Measurements from ENCODE around the gene ABCB8.

ABCB8 gene

DNA sequence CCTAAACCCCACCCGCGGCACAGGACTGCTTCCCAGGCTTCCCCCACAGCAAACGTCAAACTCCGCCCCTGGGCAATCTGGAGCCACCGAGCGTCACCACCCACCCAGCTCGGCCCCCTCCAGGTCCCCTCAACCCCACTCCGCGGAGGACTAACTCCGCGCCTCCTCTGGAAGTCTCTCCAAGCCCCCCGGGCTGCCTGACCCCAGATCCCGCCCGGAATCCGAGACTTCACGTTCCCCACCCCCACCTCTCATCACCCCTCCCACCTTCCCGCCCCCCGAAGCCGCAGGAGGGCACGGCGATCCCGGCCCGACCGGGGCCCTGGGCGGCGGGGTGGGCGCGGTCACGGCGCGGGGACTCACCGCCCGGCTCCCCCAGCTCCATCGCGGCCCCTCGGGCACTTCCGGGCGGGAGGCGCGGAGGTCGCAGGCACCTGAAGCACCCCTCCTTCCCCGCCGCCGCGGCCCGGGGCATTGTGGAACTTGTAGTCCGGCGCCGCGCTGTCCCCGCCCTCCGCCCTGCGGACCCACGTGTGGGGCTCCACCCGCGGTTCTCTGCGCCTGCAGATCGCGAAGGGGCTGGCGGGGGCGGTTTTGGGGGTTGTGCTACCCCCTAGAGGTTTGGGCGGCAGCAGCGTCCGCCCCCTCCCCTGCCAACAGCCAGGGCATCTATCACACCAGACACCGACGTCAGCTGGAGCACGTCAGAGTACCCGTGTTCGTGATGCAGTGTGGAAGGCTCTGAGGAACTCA is 55.0 kb downstream of the ABCB8 start, which contains the start of gene TMUB1:
TMUB1 (minus strand) TSS at position 423 of the 753 bp plus-strand sequence. CDS start 930 bp downstream, outside the sequence.
- DNase-seq: peak in 51 of 56 donors; percentile 32 to 81 (median 61)

DNA sequence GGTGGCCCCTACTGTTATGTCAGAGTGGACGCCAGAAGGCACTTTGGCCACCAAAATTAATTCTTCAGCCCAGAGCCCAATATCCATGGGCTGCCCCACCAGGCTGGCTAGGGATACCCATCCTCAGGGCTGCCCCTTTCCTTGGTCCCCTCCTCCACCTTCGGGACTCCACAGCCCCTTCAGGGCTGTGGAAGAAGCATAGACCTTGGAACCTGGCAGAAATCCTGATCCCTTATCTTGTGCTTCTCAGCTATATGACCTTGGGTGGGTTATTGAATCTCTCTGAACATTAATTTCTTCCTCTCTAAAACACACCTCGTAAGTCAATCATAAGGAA is 55.5 kb downstream of the ABCB8 start:
- DNase-seq: no peak

DNA sequence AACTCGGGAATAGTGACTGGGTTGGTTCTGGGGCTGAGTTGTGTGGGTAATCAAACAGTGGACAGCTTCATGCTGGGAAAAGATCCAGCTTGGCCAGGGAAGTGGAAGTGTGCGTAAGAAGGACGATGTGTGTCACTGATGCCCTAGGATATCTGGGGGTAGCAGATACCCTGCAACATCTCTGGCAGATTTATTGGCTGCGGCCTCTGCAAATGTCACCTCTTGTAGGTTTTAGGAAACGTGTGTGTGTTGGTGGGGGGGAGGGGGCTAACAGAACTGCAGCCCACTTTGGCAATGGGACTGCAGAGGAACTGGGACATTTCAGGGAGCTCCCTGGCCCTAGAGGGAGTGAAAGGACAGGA is 57.1 kb downstream of the ABCB8 start:
- peak in 3 of 56 donors; percentile 11 to 34 (median 27) for DNase-seq

GRCh38 chr7:151085691-151086620 is 57.7 kb downstream of the ABCB8 start, which contains the start of gene AGAP3:
AGAP3 (plus strand) TSS chr7:151086475; CDS start chr7:151086742, 267 bp downstream.
- DNase-seq: peak; percentile 32 to 93 (median 80)

GRCh38 chr7:151086802-151087244 is 58.6 kb downstream of the ABCB8 start:
- peak in 6 of 56 donors; percentile 40 to 59 (median 48) for DNase-seq

GRCh38 chr7:151087245-151088018 is 59.2 kb downstream of the ABCB8 start:
- DNase-seq: peak in 38 of 56 donors; percentile 13 to 76 (median 46)

DNA sequence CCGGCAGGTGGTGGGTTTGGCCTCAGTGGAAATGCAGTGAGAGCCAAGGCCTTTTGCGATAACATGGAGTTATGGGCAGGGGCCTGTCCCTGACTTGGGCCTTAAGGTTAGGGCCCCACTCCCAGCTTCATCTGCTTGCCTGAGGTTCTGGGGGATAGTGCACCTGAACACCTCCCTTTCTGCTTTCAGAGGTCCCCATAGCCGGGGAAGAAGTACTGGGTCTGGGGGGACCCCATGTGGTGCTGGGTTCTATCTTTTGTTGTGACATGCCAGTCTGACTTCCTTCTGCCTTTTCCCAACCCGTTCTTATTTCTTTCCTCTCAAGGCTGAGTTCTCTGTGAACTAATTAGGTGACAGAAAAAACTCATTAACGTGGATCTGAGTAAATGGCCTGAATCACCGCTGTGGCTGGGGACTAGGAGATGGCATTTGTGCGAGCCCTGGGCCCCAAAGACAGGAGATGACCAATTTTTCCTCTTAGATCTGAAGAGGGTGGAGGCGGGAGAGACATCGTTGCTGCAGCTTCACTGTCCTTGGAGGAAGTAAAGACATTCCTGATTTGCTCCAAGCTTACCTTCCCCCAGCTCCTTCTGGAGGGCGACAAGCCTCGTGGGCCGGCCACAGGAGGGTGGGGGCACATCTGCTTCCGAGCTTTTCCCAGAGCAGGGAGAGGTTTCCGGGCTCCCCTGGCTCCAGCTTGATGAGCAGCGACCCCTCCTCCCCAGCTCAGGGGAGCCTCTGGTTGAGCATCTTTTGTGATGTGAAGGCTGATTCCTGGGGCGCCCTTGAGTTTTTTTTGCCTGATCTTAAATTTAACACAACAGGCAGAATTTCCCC is 60.0 kb downstream of the ABCB8 start:
- peak in 1 of 56 donors; percentile 29 for DNase-seq

- DNase-seq: peak in 24 of 56 donors; percentile 16 to 50 (median 38)
Observed at GRCh38 chr7:151088856-151089699, 60.8 kb downstream of the ABCB8 start.

- DNase-seq: no peak
Observed at GRCh38 chr7:151089893-151090730, 61.9 kb downstream of the ABCB8 start.

DNA sequence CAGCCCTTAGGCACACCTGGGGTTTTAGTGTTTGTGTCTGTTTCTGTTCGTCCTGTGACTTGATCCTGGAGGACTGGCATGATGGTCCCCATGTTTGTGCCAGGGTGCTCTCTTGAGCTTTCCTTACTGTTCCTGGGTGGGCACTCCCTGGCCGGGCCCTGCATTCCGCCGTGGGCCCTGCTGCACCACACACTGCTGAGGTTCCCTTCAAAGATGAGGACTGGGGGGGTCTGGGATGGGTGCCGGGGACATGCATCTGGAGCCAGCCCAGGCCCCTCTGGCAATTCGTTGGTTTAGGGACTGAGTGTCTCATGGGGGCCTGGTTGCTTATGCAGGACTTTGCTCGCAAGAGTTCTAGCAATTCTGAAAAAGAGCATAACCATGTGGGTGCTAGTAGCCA is 62.8 kb downstream of the ABCB8 start:
- DNase-seq: no peak

DNA sequence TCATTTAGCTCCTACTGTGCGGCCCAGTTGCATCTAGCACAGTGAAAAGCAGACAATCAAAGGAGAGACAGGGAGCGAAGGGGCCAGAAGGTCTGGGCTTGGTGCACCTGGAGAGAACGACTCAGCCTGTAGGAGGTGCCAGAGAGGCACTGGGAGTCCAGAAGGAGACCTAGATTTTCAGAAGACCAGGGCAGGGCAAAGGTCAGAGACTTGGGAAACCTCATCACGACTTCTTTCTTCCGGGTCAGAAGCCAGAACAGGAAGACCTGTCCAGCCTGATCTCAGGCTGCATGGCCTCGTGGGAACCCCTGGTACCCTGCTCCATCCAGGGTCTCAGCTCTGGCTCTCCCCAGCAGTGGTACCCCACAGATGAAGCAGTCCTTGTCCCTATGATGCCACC is 63.2 kb downstream of the ABCB8 start:
- no peak for DNase-seq

GRCh38 chr7:151091988-151092387 is 63.7 kb downstream of the ABCB8 start:
- DNase-seq: no peak

DNA sequence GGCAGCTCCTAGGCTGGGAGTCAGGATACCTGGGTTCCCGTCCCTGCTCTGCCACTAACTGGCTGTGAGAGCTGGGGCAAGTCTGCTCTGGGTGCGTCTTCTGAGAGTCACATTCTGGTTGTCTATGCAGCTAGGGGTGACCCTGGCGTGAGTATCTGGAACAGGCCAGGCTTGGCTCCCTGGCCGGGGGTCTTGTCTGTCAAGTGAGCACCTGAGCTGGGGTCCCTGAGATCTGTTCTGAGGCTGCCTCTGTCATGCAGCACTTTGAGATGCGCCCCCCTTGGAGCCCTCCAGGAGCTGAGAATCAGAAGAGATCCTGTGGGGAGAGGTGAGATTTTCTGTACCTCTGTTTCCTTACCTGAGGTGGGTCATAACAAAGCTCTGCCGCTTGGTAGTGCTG is 65.5 kb downstream of the ABCB8 start:
- DNase-seq: no peak

DNA sequence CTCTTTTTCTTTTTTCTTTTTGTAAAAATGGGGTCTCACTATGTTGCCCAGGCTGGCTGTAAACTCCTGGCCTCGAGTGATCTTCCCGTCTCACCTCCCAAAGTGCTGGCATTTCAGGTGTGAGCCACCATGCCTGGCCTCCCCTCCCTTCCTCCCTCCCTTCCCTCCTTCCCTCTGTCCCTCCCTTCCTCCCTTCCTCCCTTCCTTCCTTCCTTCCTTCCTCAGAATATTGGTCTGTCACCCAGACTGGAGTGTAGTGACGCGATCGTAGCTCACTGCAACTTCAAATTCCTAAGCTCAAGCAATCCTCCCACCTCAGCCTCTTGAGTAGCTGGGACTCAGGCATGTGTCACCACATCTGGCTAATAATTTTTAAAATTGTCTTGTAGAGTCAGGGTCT is 66.4 kb downstream of the ABCB8 start:
- no peak for DNase-seq

- DNase-seq: peak in 1 of 56 donors; percentile 57
Observed at GRCh38 chr7:151095123-151095797, 67.0 kb downstream of the ABCB8 start.

DNA sequence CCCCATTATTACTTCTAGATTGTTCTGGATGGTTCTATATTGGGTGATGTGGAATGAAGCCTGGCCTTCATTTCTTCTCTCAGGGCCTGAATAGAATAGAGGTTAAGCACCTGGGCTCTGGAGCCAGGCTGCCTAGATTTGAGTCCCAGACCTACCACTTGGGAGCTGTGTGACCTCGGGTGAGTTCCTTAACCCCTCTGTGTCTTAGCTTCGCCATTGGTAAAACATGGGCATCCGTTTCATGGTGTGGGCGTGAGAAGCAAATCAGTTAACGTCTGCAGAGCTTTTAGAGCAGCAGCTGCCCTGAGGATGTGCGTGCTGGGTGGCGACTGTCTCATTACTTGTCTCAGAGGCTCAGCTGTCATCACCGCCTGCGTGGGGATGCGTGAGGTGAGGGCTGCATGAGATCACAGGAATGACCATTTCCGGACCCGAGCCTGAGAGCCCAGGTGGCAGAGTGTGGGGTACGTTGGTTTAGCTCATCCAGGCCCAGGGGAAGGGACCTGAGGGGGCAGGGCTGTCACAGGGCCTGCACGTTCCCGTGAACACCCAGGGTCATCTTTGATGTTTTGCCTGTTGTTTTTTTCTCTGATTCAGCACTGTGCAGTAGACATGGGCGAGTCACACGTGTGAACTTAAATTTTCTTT is 67.7 kb downstream of the ABCB8 start:
- DNase-seq: peak in 3 of 56 donors; percentile 16 to 25 (median 21)
